ENCODE results near the gene ANKRD33B. TPM values are rescaled to one million over a fixed set of nuclear protein-coding genes. Genes with fewer than 3 reads are reported as not detected.
"Not testable (repeated sequence)": the region's sequence is repeated elsewhere in the genome, so short reads cannot be mapped to it uniquely, and the experiment has no call there.

Gene ANKRD33B
- total RNA-seq, 2 experiments from 2014 or later, result 4.6 to 4.9 TPM

- Mint-ChIP-seq H3K4me3 (no peak overlapping the region), H3K36me3 (ENCODE audit: low read depth) (no peaks in the 10 kb centered on the region), H3K27ac (no peak overlapping the region), H3K4me1 (peaks cover 12% of the 10 kb centered on the region), H3K9me3 (ENCODE audit: low read depth) (no peaks in the 10 kb centered on the region), H3K27me3 (peaks cover 14% of the 10 kb centered on the region)
- intact Hi-C loops (cut with DNase I, micrococcal nuclease), result no loop called here
- ATAC-seq (no peak), DNase-seq (no peak)
- POLR2A ChIA-PET, result no interaction called here
- CTCF ChIA-PET, result no interaction called here
These were observed 24.8 kb upstream of the ANKRD33B start for GRCh38 chr5:10538789-10539686.

GRCh38 chr5:10539687-10539998 lies 24.2 kb upstream of the ANKRD33B start:
- Mint-ChIP-seq H3K4me1 (peaks cover 12% of the 10 kb centered on the region), H3K9me3 (ENCODE audit: low read depth) (no peaks in the 10 kb centered on the region), H3K27me3 (peaks cover 14% of the 10 kb centered on the region), H3K4me3 (no peak overlapping the region), H3K27ac (no peak overlapping the region), H3K36me3 (ENCODE audit: low read depth) (no peaks in the 10 kb centered on the region)
- ATAC-seq, result no peak
- ChIA-PET POLR2A (interaction anchor here (0.6 kb wide), 1 partner anchor 133 kb away, joined by 3 read pairs; no protein-coding TSS in a partner anchor), CTCF (no interaction called here)
- intact Hi-C loops (cut with DNase I, micrococcal nuclease), result no loop called here
- no peak for DNase-seq

- CTCF ChIA-PET, result interaction anchor here (0.6 kb wide), 1 partner anchor 45 kb away, joined by 3 read pairs; no protein-coding TSS in a partner anchor
- DNase-seq (no peak), ATAC-seq (no peak)
- Mint-ChIP-seq H3K36me3 (ENCODE audit: low read depth) (no peaks in the 10 kb centered on the region), H3K9me3 (ENCODE audit: low read depth) (no peaks in the 10 kb centered on the region), H3K27ac (no peak overlapping the region), H3K4me1 (peaks cover 12% of the 10 kb centered on the region), H3K4me3 (no peak overlapping the region), H3K27me3 (peaks cover 14% of the 10 kb centered on the region)
- POLR2A ChIA-PET, result interaction anchor here (0.6 kb wide), 1 partner anchor 134 kb away, joined by 3 read pairs; no protein-coding TSS in a partner anchor
- intact Hi-C loops (cut with DNase I, micrococcal nuclease), result no loop called here
These were observed 23.8 kb upstream of the ANKRD33B start for GRCh38 chr5:10540036-10540544.

GRCh38 chr5:10540951-10541646 lies 22.8 kb upstream of the ANKRD33B start:
- ChIA-PET CTCF (interaction anchor here (0.6 to 2.9 kb wide), 2 partner anchors 46 to 87 kb away, joined by 3 to 8 read pairs; no protein-coding TSS in a partner anchor), POLR2A (no interaction called here)
- Mint-ChIP-seq H3K9me3 (ENCODE audit: low read depth) (no peaks in the 10 kb centered on the region), H3K27ac (no peak overlapping the region), H3K27me3 (peaks cover 14% of the 10 kb centered on the region), H3K4me3 (no peak overlapping the region), H3K4me1 (peaks cover 12% of the 10 kb centered on the region), H3K36me3 (ENCODE audit: low read depth) (no peaks in the 10 kb centered on the region)
- DNase-seq (no peak), ATAC-seq (no peak)
- intact Hi-C loops (cut with DNase I, micrococcal nuclease), result no loop called here

GRCh38 chr5:10542055-10542550 lies 21.8 kb upstream of the ANKRD33B start:
- Mint-ChIP-seq H3K9me3 (ENCODE audit: low read depth) (no peaks in the 10 kb centered on the region), H3K36me3 (ENCODE audit: low read depth) (no peaks in the 10 kb centered on the region), H3K4me3 (no peak overlapping the region), H3K4me1 (peaks cover 5% of the 10 kb centered on the region), H3K27ac (no peak overlapping the region), H3K27me3 (peaks cover 16% of the 10 kb centered on the region)
- ATAC-seq, result no peak
- ChIA-PET CTCF (interaction anchor here (0.6 to 2.9 kb wide), 3 partner anchors 48 to 86 kb away, joined by 3 to 8 read pairs (median 4); no protein-coding TSS in a partner anchor), POLR2A (no interaction called here)
- no peak for DNase-seq
- intact Hi-C loops (cut with DNase I, micrococcal nuclease), result no loop called here

GRCh38 chr5:10543585-10544040 lies 20.3 kb upstream of the ANKRD33B start:
- no peak for DNase-seq
- Mint-ChIP-seq H3K4me3 (no peak overlapping the region), H3K36me3 (ENCODE audit: low read depth) (no peaks in the 10 kb centered on the region), H3K9me3 (ENCODE audit: low read depth) (no peaks in the 10 kb centered on the region), H3K27ac (no peak overlapping the region), H3K4me1 (peaks cover 3% of the 10 kb centered on the region), H3K27me3 (peaks cover 9% of the 10 kb centered on the region)
- intact Hi-C loops (cut with DNase I, micrococcal nuclease), result no loop called here
- ATAC-seq, result no peak
- ChIA-PET CTCF (interaction anchor here (2.9 kb wide), 1 partner anchor 84 kb away, joined by 8 read pairs; no protein-coding TSS in a partner anchor), POLR2A (no interaction called here)

GRCh38 chr5:10545084-10545483 lies 18.8 kb upstream of the ANKRD33B start:
- no peak for DNase-seq
- intact Hi-C loops (cut with DNase I, micrococcal nuclease), result no loop called here
- no peak overlapping the region for H3K27ac Mint-ChIP-seq
- ChIA-PET POLR2A (no interaction called here), CTCF (no interaction called here)
- peaks cover 6% of the 10 kb centered on the region for H3K27me3 Mint-ChIP-seq
- no peak overlapping the region for H3K4me3 Mint-ChIP-seq
- no peak for ATAC-seq
- H3K9me3 Mint-ChIP-seq (ENCODE audit: low read depth), result peaks cover 2% of the 10 kb centered on the region
- H3K4me1 Mint-ChIP-seq, result peaks cover 3% of the 10 kb centered on the region
- no peaks in the 10 kb centered on the region for H3K36me3 Mint-ChIP-seq (ENCODE audit: low read depth)

- DNase-seq, result no peak
- H3K4me3 Mint-ChIP-seq, result no peak overlapping the region
- peaks cover 5% of the 10 kb centered on the region for H3K27me3 Mint-ChIP-seq
- ChIA-PET CTCF (no interaction called here), POLR2A (no interaction called here)
- peaks cover 3% of the 10 kb centered on the region for H3K4me1 Mint-ChIP-seq
- intact Hi-C loops (cut with DNase I, micrococcal nuclease), result no loop called here
- H3K27ac Mint-ChIP-seq, result no peak overlapping the region
- H3K36me3 Mint-ChIP-seq (ENCODE audit: low read depth), result no peaks in the 10 kb centered on the region
- no peak for ATAC-seq
- peaks cover 2% of the 10 kb centered on the region for H3K9me3 Mint-ChIP-seq (ENCODE audit: low read depth)
These were observed 17.7 kb upstream of the ANKRD33B start for GRCh38 chr5:10546186-10546585.

GRCh38 chr5:10548418-10549122 lies 15.3 kb upstream of the ANKRD33B start:
- Mint-ChIP-seq H3K27ac (no peak overlapping the region), H3K27me3 (peaks cover 2% of the 10 kb centered on the region), H3K36me3 (ENCODE audit: low read depth) (no peaks in the 10 kb centered on the region), H3K4me1 (peaks cover 9% of the 10 kb centered on the region), H3K4me3 (no peak overlapping the region), H3K9me3 (ENCODE audit: low read depth) (peaks cover 2% of the 10 kb centered on the region)
- ChIA-PET CTCF (interaction anchor here (0.9 kb wide), 1 partner anchor 84 kb away, joined by 3 read pairs; no protein-coding TSS in a partner anchor), POLR2A (no interaction called here)
- DNase-seq (no peak), ATAC-seq (no peak)
- intact Hi-C loops (cut with DNase I, micrococcal nuclease), result no loop called here

- H3K36me3 Mint-ChIP-seq (ENCODE audit: low read depth); H3K4me1 Mint-ChIP-seq; H3K27ac Mint-ChIP-seq; H3K4me3 Mint-ChIP-seq; H3K27me3 Mint-ChIP-seq; DNase-seq; intact Hi-C loops (cut with DNase I, micrococcal nuclease); POLR2A ChIA-PET; ATAC-seq; H3K9me3 Mint-ChIP-seq (ENCODE audit: low read depth): not testable (repeated sequence)
- CTCF ChIA-PET, result interaction anchor here (1.0 kb wide), 1 partner anchor 78 kb away, joined by 3 read pairs; no protein-coding TSS in a partner anchor
These were observed 14.8 kb upstream of the ANKRD33B start for GRCh38 chr5:10549123-10549514.
